Measurements from ENCODE around the gene PAX9.

Gene PAX9

DNA sequence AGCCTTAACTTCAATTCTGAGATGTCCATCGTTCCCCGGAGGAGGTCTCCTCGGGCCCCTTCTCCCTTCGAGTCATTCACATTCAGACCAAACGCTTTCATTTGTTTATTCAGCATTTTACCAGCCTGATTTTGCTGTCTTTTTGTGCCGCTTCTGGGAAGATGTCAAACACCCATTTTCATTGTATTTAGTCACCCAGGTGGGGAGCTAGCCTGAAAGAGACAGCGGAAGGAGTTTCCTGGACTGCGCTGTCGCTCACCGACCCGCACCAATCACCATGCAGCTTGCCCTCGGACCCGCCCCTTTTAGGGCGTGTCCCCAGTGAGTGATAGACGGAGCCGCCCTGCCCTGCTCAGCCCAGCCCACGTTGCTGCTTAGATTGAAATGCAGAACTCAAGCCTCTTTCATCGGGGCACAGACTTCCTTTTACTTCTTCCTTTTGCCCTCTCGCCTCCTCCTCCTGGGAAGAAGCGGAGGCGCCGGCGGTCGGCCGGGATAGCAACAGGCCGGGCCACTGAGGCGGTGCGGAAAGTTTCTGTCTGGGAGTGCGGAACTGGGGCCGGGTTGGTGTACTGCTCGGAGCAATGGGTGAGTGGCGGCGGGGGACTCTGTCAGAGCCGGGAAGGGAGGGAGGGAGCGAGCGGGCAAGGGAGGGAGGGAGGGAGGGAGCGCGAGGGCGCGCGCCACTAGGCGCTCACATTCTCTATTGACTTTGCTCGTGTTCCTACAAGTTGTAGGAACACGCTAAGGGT is at the start of gene PAX9:
TSS of gene PAX9 (plus strand) at position 355 of the 752 bp plus-strand sequence. CDS start at position 585, 230 bp downstream.
- DNase-seq, result no peak

DNA sequence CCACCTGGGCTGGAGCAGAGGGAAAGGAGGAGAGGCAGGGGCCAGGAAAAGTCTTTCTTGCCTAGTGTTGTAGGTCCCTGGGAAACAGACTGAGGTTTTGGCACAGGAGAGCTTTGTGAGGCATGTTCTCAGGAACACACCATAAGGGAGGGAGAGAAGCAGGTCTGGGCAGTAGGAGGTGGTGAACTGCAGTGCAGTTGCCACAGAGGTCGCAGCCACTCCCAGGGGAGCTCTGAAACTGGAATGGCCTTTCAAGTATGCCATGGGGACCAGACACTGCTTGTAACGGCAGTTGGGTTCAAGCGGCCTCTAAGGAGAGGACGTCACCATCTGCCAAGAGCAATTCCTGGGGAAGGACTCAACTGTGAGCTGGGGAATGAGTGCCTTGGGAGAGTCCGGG is 43.8 kb upstream of the PAX9 start:
- no peak for DNase-seq

DNA sequence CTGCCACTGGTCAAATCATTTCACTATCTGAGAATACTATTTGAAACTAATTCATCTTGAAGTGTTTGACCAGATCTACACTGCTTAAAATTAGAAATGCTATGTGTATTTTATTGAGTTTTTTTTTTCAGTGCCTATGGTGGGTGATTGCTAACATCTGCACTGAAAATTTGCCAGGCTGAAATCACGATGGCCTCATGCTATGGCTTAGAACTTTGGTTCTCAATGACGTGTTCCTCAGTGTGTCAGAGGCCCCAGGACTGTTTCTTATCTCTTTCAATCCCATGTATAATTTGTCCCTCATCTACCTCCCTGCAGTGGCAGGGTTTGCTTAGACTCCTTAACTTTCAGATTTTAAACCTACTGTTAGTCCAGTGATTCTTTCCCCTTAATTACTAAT is 43.0 kb upstream of the PAX9 start:
- DNase-seq, result no peak

DNA sequence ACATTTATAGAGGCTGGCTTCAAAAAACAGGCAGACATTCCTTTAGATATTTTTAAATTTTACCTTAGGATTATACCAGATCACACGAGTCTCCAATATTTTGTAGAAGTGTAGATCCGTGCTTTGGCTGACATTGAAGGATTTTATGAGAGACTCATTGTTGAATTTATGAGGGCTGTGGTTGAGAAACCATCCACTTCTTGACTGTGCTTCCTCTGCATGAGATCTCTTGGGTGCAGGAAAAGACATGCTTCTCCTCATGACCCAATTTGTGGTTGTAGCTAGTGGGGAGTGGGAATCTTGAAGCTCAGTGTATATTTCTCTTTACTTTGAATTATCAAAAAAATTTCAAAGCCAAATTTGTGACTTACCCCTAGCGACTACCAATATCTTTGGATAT is 42.5 kb upstream of the PAX9 start:
- no peak for DNase-seq

DNA sequence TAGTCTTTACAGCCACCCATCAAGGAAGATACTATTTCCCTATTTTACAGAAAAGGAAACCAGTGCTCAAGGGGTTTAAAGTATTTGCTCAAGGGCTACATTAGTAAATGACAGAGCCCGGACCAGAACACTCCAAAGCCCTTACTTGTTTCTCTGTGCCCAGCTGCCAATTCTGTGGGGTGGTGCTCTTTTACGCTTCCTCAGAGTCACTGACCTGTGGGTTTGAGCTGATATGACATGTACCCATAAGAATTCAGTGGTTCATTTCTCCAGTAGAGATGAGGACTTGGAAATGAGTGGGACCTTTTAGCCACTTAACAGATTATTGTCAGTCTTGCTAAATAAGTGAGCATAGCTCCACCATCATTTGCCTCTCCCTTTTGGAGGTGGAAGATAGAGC is 41.8 kb upstream of the PAX9 start:
- DNase-seq, result no peak

DNA sequence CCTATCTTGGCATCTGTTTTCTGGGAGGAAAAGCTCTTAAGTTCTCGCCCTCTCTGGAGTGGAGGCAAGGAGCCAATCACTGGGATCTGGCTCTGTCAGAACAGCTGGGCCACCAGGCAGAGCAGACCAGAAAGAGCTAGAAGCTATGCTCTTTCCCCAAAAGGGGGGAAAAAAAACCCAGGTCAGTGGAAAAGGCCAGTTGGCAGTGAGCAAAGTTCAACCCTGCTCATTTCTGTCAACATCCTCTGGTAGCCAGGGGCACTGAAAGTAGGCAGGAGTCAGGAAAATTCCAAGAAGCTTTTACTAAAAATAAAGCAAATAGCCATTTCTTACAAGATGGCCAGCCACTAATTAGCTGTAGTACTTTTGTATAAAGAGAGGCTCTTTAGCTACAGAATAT is 36.6 kb upstream of the PAX9 start:
- no peak for DNase-seq

DNA sequence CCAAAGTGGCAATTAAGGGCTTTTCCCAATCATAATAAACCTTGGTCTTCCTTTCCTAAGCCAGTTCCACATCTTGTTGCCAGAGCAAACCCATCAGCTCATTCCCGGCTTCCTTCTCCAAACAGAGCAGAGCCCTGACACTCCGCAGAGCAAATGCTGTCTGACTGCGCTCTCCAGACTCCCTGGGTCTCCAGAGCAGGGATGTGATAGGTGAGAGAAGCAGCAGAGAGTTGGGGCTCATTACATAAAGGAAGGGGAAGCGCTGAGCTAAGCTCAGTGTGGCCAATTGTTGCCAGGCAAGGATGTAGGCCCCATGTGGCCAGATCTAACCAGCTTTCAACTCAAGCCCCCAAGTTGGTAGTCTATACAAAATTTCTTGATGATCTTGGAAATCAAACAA is 36.2 kb upstream of the PAX9 start:
- DNase-seq, result no peak

DNA sequence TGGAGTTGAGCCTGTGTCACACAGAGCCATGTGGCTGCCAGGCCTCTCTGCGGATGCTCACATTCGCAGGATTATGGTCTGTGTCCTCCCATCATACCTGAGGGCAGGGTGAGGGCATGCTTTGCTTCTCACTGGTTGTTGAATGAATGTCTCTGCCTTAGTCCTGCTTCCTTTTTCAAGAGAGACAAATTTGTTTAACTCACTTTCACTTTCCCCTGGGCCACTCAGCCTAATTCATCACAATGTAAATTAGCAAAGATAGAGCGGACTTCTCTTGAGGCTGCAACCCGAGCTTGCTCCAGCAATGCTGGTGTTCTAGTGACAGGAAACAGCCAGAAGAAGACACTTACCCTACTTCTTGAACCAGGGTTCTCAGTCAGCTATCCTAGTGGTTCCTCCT is 35.5 kb upstream of the PAX9 start:
- DNase-seq, result no peak

DNA sequence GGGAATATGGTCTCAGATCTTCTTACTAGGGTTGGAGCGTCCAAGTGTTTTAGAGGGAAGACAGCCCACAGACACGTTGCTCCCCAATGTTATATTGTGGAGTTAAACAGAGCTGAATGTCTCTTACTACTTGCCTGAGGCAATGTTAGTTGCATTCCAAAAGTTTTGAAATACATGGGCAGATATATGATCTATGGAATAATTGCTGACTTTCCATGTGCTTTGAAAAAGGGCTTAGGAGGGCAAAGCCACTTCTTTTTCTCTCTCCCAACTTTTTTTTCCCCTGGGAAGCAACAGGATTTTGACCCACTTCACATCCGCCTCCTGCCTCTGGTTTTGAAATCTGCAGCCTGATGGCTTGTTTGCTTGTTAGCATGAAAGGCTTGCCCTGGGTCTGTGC is 33.7 kb upstream of the PAX9 start:
- DNase-seq, result no peak

DNA sequence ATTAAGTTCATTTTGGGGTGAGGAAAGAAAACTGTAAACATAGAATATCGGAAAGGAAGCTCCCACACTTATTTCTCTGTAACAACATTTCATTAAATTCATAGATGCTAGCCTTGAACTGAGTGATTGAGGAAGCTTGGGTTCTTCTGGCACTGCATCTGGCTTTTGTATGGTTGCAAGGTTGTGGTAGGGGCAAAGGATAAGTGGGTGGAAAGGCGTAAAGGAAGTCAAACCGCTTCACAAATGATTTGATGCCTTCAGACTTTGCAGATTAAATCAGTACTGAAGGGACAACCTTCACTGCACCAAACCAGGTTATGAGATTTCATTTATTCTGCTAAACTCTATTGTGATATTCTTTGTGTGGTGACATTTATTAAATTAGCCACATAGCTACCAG is 28.1 kb upstream of the PAX9 start:
- no peak for DNase-seq

DNA sequence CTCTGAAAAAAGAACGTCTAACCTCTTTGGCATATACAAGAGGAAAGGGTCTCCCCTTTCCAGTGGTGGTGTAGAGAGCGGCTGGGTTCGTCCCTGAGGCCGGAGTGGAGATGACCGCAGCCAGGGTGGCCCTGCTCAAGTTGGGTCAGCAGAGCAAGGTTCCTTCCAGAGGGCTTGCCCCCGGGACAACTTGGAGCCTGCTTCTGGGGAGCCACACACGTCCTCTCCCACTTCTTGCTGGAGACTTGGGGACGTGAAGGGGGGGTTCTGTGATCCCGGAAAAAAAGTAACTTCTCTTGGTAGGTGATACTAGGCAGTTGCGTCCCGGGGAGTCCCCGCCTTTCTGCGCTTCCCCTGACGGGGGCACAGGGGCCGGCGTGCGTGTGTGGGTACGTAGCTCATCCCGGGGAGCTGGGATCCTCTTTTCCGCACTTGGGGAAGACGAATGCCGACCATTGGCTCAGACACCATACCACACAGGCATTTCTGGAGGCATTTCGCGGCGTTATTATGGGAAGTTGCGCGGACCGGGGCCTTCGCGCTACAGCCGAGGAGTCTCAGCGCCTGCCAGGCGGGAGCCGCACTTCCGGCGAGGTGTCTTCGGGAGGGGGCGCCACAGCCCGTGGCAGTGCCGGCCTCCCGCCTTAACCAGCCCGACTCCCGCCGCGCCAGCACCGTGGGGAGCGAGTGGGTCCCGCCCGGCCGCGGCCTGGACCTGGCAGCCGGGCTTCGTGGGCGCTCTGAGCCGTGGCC is 14.8 kb upstream of the PAX9 start:
- DNase-seq, result no peak

DNA sequence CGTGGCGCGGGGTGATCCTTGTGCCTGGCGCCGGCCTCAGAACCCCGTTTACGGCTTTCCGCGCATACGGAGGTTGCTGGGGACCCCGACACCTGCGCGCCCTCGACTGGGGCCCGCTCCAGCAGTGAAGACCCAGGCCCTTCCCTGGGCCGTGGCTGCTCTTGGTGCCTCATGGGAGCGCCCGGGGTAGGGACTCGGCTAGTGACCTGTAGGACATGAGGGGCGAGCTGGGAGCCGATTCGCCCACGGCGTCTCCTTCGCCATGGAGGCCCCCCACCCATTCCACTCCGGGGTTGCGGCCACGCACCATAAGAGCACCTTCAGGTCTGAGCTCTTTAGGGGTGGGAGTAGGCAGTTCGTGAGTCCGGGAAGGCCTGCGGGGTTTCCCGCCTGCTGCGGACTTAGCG is 14.2 kb upstream of the PAX9 start:
- no peak for DNase-seq

DNA sequence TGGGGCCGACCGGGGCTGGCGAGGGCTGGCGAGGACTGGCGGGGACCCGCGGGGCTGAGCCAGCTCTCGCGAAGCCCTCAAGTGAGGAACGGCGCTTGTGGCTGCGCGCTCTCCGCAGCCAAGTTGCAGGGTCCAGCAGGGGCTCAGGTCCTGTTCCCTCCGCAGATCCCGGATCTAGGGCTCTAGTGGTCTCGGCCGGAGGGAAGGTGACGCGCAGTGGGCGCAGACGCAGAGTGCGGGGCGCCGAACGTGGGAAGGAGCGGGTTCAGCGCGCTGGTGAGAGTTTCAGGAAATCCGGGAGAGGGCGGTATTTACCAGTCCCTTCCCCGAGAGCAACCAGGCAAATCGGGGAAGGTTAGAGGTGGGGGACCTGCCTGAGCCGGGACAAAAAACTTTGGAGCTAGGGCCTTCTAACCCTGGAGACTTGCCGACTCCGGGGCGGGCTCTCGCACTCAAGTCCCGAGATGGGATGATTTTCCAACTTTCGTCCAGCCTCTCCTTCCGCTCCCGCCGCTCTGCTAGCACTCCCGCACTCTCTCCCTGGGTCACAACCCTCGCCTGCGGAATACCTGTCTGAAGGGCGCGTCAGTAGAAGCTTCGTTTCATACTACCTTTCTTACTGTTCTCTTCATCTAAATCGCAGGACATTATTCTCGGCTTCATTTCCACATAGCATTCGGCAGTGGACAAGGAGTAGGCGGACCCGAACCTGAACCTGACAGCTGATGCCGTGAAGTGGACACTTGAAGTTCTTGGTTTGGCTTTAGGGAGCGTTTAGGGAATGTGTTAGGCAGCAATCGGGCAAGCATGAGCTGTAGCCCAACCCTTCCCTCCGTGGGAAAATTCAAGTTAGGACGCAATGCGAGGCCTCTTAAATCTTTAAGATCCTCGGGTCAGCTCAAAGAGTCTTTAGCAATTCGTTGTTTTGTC is 13.6 kb upstream of the PAX9 start:
- DNase-seq, result no peak

DNA sequence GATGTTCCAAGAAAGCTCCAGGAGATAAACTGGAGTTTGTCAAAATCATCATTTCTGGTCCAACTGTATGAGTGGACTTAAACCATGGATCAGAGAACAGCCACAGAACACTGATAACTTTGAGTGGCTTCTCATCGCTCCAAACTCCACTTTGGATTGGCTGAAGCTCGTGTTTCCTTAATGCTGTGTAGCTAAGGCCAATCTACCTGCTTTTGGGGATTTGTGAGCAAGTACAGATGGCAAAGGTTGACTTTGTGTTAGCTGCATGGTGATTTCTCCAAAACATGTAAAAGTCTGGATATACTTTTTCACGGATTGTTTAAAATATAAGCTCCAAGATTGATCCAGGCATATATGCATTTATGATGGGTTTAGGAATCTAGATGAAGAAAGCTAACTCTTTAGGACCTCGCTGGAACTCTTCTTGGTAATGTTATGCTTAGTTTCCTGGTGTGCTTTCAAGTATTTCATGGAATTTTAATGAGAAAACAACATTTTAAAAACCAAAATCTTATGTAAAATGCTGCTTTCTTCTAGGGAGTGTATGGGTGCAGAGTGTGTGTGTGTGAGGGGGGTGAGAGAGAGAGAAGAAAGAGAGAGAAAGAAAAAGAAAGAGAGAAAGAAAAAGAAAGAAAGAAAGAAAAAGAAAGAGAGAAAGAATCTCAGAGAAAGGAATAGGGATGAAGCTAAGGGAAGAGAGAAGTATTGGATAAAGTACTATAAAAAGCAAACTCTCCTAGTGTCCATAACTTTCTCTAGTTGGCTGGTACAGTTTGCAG is 11.6 kb upstream of the PAX9 start:
- DNase-seq, result no peak

DNA sequence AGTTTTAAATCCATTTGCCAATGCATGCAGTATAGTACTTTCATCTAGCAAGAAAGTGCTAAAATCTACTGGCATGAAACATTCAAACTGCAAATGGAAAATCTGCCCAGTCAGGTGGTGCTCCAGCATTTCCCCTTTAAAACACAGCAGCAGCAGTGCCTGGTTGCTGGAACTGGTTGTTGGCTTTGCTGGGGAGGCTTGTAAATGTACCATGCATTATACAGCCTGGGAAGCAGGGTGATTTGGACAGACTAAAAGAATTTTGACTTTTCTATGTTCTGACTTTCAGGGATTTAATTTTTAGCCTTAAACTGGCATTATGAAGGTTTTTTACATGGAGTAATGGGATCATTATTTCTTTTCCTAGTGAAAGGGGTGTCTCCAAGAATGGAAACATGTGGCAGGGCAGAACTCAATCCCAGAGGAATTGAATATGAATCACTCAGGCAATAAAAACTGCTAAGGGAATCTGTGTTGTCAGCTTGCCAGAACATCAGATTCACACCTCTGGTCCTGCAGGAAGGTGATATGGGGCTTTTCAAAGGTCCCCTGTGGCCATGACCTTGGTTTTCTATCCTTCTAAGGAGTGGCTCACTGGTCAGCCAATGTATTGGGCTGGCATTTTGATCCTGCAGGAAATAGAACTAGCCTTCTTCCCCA is 9.0 kb upstream of the PAX9 start:
- DNase-seq, result no peak

DNA sequence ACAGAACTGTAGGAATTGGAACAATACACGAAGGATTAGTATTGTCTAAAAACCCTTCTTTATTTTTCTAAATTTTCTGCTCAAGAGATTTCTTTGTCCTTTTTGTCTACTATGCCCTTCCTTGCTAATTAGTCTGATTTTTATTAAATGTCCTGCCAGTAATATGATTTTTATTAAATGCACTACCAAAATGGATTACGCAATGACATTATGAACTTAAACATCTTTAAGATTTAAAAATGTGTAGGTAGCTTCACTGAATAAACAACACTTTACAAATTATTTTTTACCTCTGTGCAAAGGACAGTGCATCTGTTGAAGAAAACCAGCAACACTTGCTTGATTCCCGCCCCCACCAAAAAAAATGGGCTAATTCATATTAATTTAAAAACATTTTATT is 8.2 kb upstream of the PAX9 start:
- DNase-seq, result no peak

DNA sequence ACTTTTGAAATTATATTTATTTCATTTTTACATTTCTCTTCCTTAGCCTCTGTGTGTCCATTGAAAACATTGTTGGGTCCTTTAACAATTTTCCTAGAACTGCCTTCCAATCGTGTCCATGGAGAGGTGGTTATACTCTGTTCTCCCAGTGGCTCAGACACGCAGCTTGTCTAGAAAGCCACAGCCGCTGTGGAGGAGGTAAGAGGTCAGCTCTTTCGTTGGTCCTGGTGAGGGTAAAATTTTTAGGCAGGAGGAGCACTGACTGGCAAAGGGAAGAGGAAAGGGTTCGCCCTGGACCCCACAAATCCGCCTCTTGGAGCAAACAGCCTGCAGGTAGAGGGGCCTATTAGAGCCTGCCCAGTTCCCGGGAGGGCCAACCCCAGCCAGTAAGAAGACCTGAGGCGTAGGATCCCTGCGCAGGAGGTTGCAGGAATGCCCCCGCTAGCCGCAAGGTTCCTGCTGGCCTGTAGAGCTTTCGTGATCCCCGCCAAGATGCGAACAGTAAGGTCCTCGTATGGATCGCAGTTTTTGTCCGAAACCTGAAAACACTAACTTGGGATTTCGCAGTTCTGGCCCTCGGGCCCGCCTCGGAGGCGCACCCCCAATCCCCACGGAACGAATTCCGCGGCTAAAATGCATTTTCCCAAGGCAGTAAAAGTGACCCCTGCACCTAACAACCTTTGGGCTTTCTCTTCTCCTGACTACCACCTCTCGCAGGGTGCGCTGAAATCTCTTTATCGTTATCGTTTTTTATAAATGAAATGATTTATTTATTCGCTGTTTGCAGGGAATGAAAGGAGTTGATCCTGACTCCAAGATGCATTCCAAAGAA is 7.5 kb upstream of the PAX9 start:
- no peak for DNase-seq

DNA sequence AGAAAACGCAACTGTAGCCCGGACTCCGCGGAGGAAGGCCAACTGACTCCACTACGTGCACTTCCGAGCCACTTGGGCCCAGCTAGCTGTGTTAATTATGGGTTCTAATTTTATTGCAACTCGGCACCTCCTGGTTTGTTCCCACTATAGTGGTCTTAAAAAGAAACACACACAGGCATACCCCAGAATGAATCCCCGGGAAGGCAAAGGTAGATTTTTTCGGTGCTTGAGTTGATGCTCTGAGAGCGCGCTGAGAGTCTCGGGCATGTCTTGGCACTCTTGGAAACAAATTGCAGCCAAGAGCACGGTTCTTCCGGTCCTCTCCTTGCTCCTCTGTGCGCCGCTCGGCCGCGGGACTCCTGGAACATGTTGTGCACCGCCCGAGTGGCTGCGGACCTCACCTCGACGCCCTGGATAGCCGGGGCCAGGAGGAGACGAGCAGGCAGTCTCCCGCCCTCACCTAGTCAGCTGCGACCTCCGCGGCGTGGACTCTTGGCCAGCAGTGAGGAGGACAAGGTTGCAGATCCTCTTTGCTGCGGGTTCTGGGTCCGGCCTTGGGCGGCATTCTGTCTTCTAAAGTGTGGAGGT is 6.8 kb upstream of the PAX9 start:
- DNase-seq, result no peak

DNA sequence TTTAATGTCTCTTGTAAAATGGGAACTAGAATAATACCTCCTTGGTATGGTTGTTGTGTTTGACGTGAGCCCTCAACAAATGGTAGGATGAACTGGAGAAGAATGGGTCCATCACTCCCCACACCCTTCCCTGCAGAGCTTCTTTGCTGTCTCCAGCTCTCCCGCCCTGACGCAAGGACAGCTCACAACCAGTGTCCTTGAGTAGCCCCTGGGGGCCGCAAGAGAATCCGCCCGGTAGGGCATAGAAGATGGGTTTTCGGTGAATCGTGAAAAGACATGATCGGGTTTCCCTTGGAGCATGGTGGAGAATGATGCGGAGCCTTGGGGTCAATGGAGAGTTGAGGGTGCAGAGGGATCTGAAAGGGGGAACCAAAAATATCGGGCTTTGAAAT is 6.1 kb upstream of the PAX9 start:
- no peak for DNase-seq

DNA sequence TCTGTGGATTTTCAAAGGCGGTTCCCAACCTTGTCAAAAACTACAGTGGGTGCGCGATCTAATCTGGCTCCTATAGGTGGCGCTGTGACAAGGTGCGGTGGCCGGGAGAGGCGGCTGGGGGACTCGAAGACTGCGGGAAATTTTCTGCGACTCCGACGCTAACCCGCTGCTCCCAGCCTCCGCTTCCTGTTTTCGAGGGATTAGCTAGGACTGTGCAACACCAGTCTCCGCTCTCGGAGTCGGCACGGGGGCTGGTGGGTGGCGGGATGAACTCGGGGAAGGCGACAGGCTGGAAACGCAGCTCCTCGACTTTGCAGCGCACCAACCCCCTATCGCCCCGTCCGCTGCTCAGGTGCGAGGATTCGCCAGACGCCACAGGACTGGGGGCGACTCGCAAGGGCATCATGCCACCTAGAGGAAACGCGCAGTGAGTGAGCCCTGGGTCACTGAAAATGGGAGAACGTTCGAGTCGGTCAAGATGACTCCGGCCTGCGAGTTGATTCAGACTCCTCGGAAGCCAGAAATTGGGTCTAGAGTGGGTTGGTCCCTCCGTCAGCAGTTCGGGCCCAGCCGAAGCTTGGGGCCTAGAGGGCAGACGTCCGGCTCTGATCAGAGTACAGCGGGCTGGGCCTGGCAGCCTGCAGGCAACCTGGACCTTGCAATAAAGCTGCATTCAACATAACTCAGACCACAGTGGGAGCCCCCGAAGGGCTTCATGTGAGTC is 5.5 kb upstream of the PAX9 start:
- no peak for DNase-seq
